Sigmoid colon (tissue), 4 donors: ENCODE results near the gene TTC21B.

ENCODE experiments used
- EP300 ChIP-seq, 4 donors: sonication (generic); formaldehyde crosslinking; IDR thresholded peaks; one replicate each; pipeline ENCODE4 v1.6.1; 2017; ENCODE audit warnings: antibody characterized with exemption in 4 of 4
- POLR2A ChIP-seq, 2 donors: fragments of 450-650 bp; IDR thresholded peaks; one replicate each; pipeline ENCODE4 v1.6.1; 2016; ENCODE audit warnings: antibody characterized with exemption in 2 of 2, mild to moderate bottlenecking in 2 of 2, moderate library complexity in 2 of 2

GRCh38 chr2:165868211-165868610 lies 85.4 kb downstream of the TTC21B start:
- no peak for TF ChIP-seq EP300 (IDR thresholded peaks at IDR 0.05)
- TF ChIP-seq POLR2A (IDR thresholded peaks at IDR 0.05): no peak
